Endodermal cell (in vitro differentiated cells): ENCODE data around the gene NUDT6. TPM values are rescaled to one million over a fixed set of nuclear protein-coding genes. Genes with fewer than 3 reads are reported as not detected.

Experiments used
- DNase-seq: peaks from one replicate; pipeline ENCODE4 v3.0.0-alpha.2; 2017
- H3K27ac ChIP-seq: 2 replicates; pipeline ENCODE4 v1.5.1; 2013; ENCODE audit warnings: mild to moderate bottlenecking, low read depth, low read length, moderate library complexity
- H3K27me3 ChIP-seq: 2 replicates; pipeline ENCODE4 v1.6.1; 2013; ENCODE audit warnings: mild to moderate bottlenecking, low read length, moderate library complexity; ENCODE audit not compliant: insufficient read depth, control insufficient read depth, poor library complexity, severe bottlenecking
- H3K36me3 ChIP-seq: 2 replicates; pipeline ENCODE4 v1.7.0; 2013; ENCODE audit warnings: mild to moderate bottlenecking, low read length, moderate library complexity; ENCODE audit not compliant: control insufficient read depth, insufficient read depth
- H3K4me1 ChIP-seq: one replicate; pipeline ENCODE4 v1.7.0; 2013; ENCODE audit warnings: low read length; ENCODE audit not compliant: control insufficient read depth, insufficient read depth
- H3K4me3 ChIP-seq: 2 replicates; pipeline ENCODE4 v1.5.1; 2013; ENCODE audit warnings: mild to moderate bottlenecking, low read length, moderate library complexity
- H3K9ac ChIP-seq: 2 replicates; pipeline ENCODE4 v1.6.1; 2013; ENCODE audit warnings: mild to moderate bottlenecking, low read length, moderate library complexity; ENCODE audit not compliant: poor library complexity, severe bottlenecking; ENCODE audit errors: extremely low read depth
- H3K9me3 ChIP-seq: 2 replicates; pipeline ENCODE4 v1.6.1; 2013; ENCODE audit warnings: mild to moderate bottlenecking, low read length, moderate library complexity; ENCODE audit not compliant: control insufficient read depth
- H3K27ac Mint-ChIP-seq: 2 replicates; pipeline ENCODE4 v1.8.0; 2020; ENCODE audit warnings: mixed read lengths
- H3K27me3 Mint-ChIP-seq: 2 replicates; pipeline ENCODE4 v1.8.0; 2021; ENCODE audit warnings: mild to moderate bottlenecking, mixed read lengths; ENCODE audit not compliant: insufficient read depth
- H3K36me3 Mint-ChIP-seq: 2 replicates; pipeline ENCODE4 v1.8.0; 2020; ENCODE audit warnings: low read depth, mixed read lengths
- H3K4me1 Mint-ChIP-seq: 2 replicates; pipeline ENCODE4 v1.8.0; 2020; ENCODE audit warnings: mixed read lengths
- H3K4me3 Mint-ChIP-seq: 2 replicates; pipeline ENCODE4 v1.8.0; 2020; ENCODE audit warnings: mild to moderate bottlenecking, moderate library complexity, mixed read lengths
- H3K9me3 Mint-ChIP-seq: 2 replicates; pipeline ENCODE4 v1.8.0; 2020; ENCODE audit warnings: mild to moderate bottlenecking, mixed read lengths
- WGBS, 2 experiments: methylation state at CpG; one replicate each; pipeline versions ENCODE4 v1.1.5 to v1.1.7; 2013; ENCODE audit warnings: missing lambda C conversion rate in 2 of 2, mixed read lengths in 1 of 2; ENCODE audit not compliant: insufficient coverage in 1 of 2, insufficient read length in 1 of 2; 5-methylcytosine and 5-hydroxymethylcytosine counted together
- total RNA-seq, 2 donors: library from RNA; stranded (reverse); fragmentation: NEBNext Ultra II Directional in 1 of 2; extraction: Animal tissue kit (Norgen Biotek cat#: 25700) in 1 of 2; gene quantifications; 2 replicates in 1 of 2; 3 replicates in 1 of 2; pipeline ENCODE4 v1.2.1, GENCODE V29; 2021
- TF ChIP-seq, protein P1 (sequence below): fragments of 200-600 bp; sonication (generic); conservative IDR thresholded peaks from 2 replicates; pipeline ENCODE4 v1.5.0; 2021; ENCODE audit warnings: antibody characterized with exemption, mild to moderate bottlenecking

Gene NUDT6
- total RNA-seq, 2 donors from 2014 or later: 5.8 to 11.6 TPM

GRCh38 chr4:122895336-122895995, 26.9 kb downstream of the NUDT6 start:
- Histone ChIP-seq H3K9ac (no peak overlapping the region), H3K9me3 (no peaks in the 10 kb centered on the region), H3K36me3 (no peaks in the 10 kb centered on the region), H3K27me3 (no peaks in the 10 kb centered on the region), H3K27ac (no peak overlapping the region), H3K4me1 (no peaks in the 10 kb centered on the region), H3K4me3 (no peak overlapping the region)
- Mint-ChIP-seq H3K27ac (no peak overlapping the region), H3K4me1 (peaks cover 2% of the 10 kb centered on the region), H3K9me3 (peaks cover 9% of the 10 kb centered on the region), H3K4me3 (no peak overlapping the region), H3K27me3 (no peaks in the 10 kb centered on the region), H3K36me3 (peaks cover 16% of the 10 kb centered on the region)
- no peak for DNase-seq
- TF ChIP-seq, protein P1, sequence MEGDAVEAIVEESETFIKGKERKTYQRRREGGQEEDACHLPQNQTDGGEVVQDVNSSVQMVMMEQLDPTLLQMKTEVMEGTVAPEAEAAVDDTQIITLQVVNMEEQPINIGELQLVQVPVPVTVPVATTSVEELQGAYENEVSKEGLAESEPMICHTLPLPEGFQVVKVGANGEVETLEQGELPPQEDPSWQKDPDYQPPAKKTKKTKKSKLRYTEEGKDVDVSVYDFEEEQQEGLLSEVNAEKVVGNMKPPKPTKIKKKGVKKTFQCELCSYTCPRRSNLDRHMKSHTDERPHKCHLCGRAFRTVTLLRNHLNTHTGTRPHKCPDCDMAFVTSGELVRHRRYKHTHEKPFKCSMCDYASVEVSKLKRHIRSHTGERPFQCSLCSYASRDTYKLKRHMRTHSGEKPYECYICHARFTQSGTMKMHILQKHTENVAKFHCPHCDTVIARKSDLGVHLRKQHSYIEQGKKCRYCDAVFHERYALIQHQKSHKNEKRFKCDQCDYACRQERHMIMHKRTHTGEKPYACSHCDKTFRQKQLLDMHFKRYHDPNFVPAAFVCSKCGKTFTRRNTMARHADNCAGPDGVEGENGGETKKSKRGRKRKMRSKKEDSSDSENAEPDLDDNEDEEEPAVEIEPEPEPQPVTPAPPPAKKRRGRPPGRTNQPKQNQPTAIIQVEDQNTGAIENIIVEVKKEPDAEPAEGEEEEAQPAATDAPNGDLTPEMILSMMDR: no peak
- 100% methylated on average over 1 of the region's 1 CpG; no CpG with 5 or more reads in 1 of the 2 experiments for WGBS, 2 experiments

DNA sequence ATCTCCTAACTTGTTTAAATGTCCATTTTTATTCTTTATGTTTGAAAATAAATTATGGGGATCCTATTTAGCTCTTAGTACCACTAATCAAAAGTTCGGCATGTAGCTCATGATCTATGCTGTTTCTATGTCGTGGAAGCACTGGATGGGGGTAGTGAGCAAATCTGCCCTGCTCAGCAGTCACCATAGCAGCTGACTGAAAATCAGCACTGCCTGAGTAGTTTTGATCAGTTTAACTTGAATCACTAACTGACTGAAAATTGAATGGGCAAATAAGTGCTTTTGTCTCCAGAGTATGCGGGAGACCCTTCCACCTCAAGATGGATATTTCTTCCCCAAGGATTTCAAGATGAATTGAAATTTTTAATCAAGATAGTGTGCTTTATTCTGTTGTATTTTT, 27.6 kb downstream of the NUDT6 start:
- peaks cover 5% of the 10 kb centered on the region for H3K9me3 Mint-ChIP-seq
- no peaks in the 10 kb centered on the region for H3K36me3 ChIP-seq
- no peak overlapping the region for H3K4me3 ChIP-seq
- TF ChIP-seq, protein P1: peak; percentile 39
- H3K27me3 Mint-ChIP-seq: no peaks in the 10 kb centered on the region
- no peaks in the 10 kb centered on the region for H3K9me3 ChIP-seq
- peaks cover 16% of the 10 kb centered on the region for H3K36me3 Mint-ChIP-seq
- no peak overlapping the region for H3K27ac Mint-ChIP-seq
- H3K27me3 ChIP-seq: no peaks in the 10 kb centered on the region
- no peak for DNase-seq
- H3K27ac ChIP-seq: no peak overlapping the region
- no peak overlapping the region for H3K4me3 Mint-ChIP-seq
- peaks cover 2% of the 10 kb centered on the region for H3K4me1 Mint-ChIP-seq
- WGBS, 2 experiments: 76 to 85% methylated on average over 2 to 3 of the region's 3 CpGs
- H3K4me1 ChIP-seq: no peaks in the 10 kb centered on the region
- H3K9ac ChIP-seq: no peak overlapping the region

DNA sequence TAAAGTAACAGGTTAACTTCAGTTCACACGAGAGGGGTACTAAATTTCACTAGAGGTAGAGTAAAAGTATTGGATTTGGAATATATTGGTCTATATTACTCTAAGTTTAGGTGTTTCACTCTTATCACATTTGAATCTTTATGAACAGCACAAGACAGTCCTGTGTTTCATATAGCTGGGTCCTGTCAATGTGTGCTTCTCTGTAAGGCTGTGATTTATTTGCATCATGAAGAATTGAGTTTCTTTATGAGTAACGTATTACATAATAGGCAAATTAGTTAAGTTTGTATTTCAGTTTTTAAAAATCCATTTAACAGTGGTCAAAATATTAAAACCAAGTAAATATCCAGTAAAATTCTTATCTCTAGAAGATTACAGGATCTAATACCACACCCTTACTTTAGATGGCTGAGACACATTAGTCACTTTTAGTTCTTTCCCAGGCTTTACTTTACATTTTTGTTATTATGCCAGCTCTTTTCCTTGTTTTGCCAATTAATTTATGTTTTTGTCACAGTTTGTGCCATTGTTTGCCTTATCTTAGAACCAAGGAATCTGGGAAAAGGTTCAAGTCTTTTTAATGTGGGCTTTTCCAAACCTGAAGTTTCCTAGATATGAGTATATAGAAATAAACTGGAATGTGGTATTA, 32.1 kb downstream of the NUDT6 start:
- no peak overlapping the region for H3K9ac ChIP-seq
- no peaks in the 10 kb centered on the region for H3K9me3 ChIP-seq
- H3K4me1 Mint-ChIP-seq: peaks cover 2% of the 10 kb centered on the region
- no peaks in the 10 kb centered on the region for H3K27me3 ChIP-seq
- no peak for DNase-seq
- H3K36me3 ChIP-seq: no peaks in the 10 kb centered on the region
- TF ChIP-seq, protein P1: no peak
- no peak overlapping the region for H3K27ac ChIP-seq
- H3K36me3 Mint-ChIP-seq: peaks cover 14% of the 10 kb centered on the region
- WGBS, 2 experiments: 93% methylated on average over 2 of the region's 2 CpGs; no CpG with 5 or more reads in 1 of the 2 experiments
- H3K4me3 Mint-ChIP-seq: no peak overlapping the region
- no peaks in the 10 kb centered on the region for H3K27me3 Mint-ChIP-seq
- no peak overlapping the region for H3K27ac Mint-ChIP-seq
- no peaks in the 10 kb centered on the region for H3K4me1 ChIP-seq
- no peaks in the 10 kb centered on the region for H3K9me3 Mint-ChIP-seq
- H3K4me3 ChIP-seq: no peak overlapping the region
